SK-N-SH (cell line): Measurements from ENCODE around the gene ETS2.

ENCODE experiments used
- FOXJ3 ChIP-seq: sonication (generic); formaldehyde crosslinking; IDR thresholded peaks from 2 replicates; pipeline ENCODE4 v1.5.1; 2020; ENCODE audit warnings: mild to moderate bottlenecking, missing genetic modification reagents
- NRF1 ChIP-seq: IDR thresholded peaks from 2 replicates; pipeline ENCODE4 v1.6.1; 2012; ENCODE audit warnings: low read depth, mild to moderate bottlenecking, low read length
- TAF1 ChIP-seq: IDR thresholded peaks from 2 replicates; pipeline ENCODE4 v1.6.1; 2012; ENCODE audit warnings: low read depth, mild to moderate bottlenecking, low read length, moderate library complexity, borderline replicate concordance
- YY1 ChIP-seq: IDR thresholded peaks from 2 replicates; pipeline ENCODE4 v1.4.0; 2012; ENCODE audit warnings: low read depth, mild to moderate bottlenecking
- TF ChIP-seq, protein P1 (sequence below): fragments of 200-600 bp; sonication (generic); IDR thresholded peaks from 2 replicates; pipeline ENCODE4 v1.6.1; 2017; ENCODE audit warnings: antibody characterized with exemption, mild to moderate bottlenecking, moderate library complexity
- TF ChIP-seq, protein P2 (sequence below): IDR thresholded peaks from 2 replicates; pipeline ENCODE4; 2012
- TF ChIP-seq, protein P3 (sequence below): IDR thresholded peaks from 2 replicates; pipeline ENCODE4 v1.6.1; 2012; ENCODE audit warnings: mild to moderate bottlenecking, low read depth, low read length, moderate library complexity

DNA sequence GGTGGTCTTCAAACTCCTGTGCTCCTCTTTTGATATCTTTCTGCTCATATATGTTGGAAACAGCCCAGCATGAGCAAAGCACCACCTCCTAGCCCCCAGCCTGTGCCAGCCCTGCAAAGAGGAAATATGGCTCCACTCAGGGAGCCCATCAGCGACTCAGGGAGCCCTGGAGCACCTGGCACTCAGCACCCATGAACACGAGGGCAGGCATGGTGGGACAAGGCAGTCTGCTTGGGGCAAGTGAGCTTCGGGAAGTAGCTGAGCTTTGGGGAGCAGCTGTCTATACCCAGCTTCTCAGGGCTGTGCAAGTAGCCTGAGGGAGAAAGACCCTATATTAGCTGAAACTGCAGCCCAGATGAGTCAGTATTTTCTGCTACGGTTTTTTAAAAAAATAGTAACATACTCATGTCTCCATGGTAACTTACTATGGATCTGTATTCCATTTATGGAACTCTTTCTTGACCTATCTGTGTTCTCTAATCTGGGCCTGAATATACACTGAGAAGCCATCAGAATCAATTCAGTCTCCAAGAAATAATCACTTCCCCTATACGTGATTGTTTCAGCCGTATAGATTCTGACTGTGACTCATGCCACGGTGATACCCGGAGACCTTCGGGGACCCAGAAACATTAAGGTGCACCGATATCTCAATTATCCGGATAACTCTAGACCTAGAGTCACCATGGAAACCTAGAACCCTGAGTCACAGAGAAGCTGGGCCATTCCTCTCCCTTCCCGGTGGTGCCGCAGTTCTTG is 1.5 kb upstream of the ETS2 start:
- no peak for TF ChIP-seq NRF1
- TF ChIP-seq FOXJ3 (CRISPR knock-in tag) = no peak
- TF ChIP-seq, protein P1, sequence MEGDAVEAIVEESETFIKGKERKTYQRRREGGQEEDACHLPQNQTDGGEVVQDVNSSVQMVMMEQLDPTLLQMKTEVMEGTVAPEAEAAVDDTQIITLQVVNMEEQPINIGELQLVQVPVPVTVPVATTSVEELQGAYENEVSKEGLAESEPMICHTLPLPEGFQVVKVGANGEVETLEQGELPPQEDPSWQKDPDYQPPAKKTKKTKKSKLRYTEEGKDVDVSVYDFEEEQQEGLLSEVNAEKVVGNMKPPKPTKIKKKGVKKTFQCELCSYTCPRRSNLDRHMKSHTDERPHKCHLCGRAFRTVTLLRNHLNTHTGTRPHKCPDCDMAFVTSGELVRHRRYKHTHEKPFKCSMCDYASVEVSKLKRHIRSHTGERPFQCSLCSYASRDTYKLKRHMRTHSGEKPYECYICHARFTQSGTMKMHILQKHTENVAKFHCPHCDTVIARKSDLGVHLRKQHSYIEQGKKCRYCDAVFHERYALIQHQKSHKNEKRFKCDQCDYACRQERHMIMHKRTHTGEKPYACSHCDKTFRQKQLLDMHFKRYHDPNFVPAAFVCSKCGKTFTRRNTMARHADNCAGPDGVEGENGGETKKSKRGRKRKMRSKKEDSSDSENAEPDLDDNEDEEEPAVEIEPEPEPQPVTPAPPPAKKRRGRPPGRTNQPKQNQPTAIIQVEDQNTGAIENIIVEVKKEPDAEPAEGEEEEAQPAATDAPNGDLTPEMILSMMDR = no peak
- TF ChIP-seq, protein P2, sequence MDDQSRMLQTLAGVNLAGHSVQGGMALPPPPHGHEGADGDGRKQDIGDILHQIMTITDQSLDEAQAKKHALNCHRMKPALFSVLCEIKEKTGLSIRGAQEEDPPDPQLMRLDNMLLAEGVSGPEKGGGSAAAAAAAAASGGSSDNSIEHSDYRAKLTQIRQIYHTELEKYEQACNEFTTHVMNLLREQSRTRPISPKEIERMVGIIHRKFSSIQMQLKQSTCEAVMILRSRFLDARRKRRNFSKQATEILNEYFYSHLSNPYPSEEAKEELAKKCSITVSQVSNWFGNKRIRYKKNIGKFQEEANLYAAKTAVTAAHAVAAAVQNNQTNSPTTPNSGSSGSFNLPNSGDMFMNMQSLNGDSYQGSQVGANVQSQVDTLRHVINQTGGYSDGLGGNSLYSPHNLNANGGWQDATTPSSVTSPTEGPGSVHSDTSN = no peak
- TF ChIP-seq TAF1 = no peak
- no peak for TF ChIP-seq YY1
- TF ChIP-seq, protein P3, sequence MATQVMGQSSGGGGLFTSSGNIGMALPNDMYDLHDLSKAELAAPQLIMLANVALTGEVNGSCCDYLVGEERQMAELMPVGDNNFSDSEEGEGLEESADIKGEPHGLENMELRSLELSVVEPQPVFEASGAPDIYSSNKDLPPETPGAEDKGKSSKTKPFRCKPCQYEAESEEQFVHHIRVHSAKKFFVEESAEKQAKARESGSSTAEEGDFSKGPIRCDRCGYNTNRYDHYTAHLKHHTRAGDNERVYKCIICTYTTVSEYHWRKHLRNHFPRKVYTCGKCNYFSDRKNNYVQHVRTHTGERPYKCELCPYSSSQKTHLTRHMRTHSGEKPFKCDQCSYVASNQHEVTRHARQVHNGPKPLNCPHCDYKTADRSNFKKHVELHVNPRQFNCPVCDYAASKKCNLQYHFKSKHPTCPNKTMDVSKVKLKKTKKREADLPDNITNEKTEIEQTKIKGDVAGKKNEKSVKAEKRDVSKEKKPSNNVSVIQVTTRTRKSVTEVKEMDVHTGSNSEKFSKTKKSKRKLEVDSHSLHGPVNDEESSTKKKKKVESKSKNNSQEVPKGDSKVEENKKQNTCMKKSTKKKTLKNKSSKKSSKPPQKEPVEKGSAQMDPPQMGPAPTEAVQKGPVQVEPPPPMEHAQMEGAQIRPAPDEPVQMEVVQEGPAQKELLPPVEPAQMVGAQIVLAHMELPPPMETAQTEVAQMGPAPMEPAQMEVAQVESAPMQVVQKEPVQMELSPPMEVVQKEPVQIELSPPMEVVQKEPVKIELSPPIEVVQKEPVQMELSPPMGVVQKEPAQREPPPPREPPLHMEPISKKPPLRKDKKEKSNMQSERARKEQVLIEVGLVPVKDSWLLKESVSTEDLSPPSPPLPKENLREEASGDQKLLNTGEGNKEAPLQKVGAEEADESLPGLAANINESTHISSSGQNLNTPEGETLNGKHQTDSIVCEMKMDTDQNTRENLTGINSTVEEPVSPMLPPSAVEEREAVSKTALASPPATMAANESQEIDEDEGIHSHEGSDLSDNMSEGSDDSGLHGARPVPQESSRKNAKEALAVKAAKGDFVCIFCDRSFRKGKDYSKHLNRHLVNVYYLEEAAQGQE = no peak
